Islet precursor cell (in vitro differentiated cells): ENCODE measurements around the gene ACTL7B.
"Not testable (repeated sequence)": the region's sequence is repeated elsewhere in the genome, so short reads cannot be mapped to it uniquely, and the experiment has no call there.

ENCODE experiments used
- DNase-seq: peaks from one replicate; pipeline ENCODE4 v3.0.0-alpha.2; 2018

The ACTL7B gene

GRCh38 chr9:108855888-108856287 is at the start of gene ACTL7B:
ACTL7B (minus strand) TSS chr9:108855986; CDS start chr9:108855930, 56 bp downstream.
- DNase-seq = no peak

GRCh38 chr9:108905494-108905893 is 49.7 kb upstream of the ACTL7B start:
- no peak for DNase-seq

GRCh38 chr9:108904161-108904560 is 48.4 kb upstream of the ACTL7B start:
- DNase-seq = no peak

- no peak for DNase-seq
These were observed 47.8 kb upstream of the ACTL7B start for GRCh38 chr9:108903420-108904103.

- DNase-seq = no peak
These were observed 44.4 kb upstream of the ACTL7B start for GRCh38 chr9:108900176-108900575.

- DNase-seq = not testable (repeated sequence)
These were observed 43.4 kb upstream of the ACTL7B start for GRCh38 chr9:108899023-108899695.

- no peak for DNase-seq
These were observed 41.7 kb upstream of the ACTL7B start for GRCh38 chr9:108897324-108898096.

- DNase-seq = no peak
These were observed 38.6 kb upstream of the ACTL7B start for GRCh38 chr9:108894225-108894997.

GRCh38 chr9:108889649-108890067 is 33.9 kb upstream of the ACTL7B start:
- no peak for DNase-seq

GRCh38 chr9:108886594-108887271 is 30.9 kb upstream of the ACTL7B start:
- not testable (repeated sequence) for DNase-seq

- no peak for DNase-seq
These were observed 30.0 kb upstream of the ACTL7B start for GRCh38 chr9:108885643-108886348.

GRCh38 chr9:108884701-108885100 is 28.9 kb upstream of the ACTL7B start:
- DNase-seq = no peak

- no peak for DNase-seq
These were observed 27.3 kb upstream of the ACTL7B start for GRCh38 chr9:108883085-108883484.

GRCh38 chr9:108882052-108882888 is 26.5 kb upstream of the ACTL7B start:
- DNase-seq = no peak

- no peak for DNase-seq
These were observed 25.0 kb upstream of the ACTL7B start for GRCh38 chr9:108880738-108881316.

- no peak for DNase-seq
These were observed 21.7 kb upstream of the ACTL7B start for GRCh38 chr9:108877524-108877923.

GRCh38 chr9:108876425-108876824 is 20.6 kb upstream of the ACTL7B start:
- no peak for DNase-seq

- DNase-seq = no peak
These were observed 18.4 kb upstream of the ACTL7B start for GRCh38 chr9:108874058-108874788.

- DNase-seq = peak; percentile 88
These were observed 13.4 kb upstream of the ACTL7B start for GRCh38 chr9:108869092-108869725.
